Left ventricle myocardium inferior (tissue), 1 donor: ENCODE data around the gene SLC39A5. TPM values are rescaled to one million over a fixed set of nuclear protein-coding genes. Genes with fewer than 3 reads are reported as not detected.

Source experiments
- DNase-seq: peaks from one replicate; pipeline ENCODE4 v3.0.0-alpha.2; 2020
- H3K27ac ChIP-seq: fragments of 200-600 bp; replicated peaks from 2 replicates; pipeline ENCODE4 v1.8.0; 2021
- H3K27me3 ChIP-seq: fragments of 200-600 bp; 2 replicates; pipeline ENCODE4 v1.8.0; 2021; ENCODE audit warnings: low read depth
- H3K36me3 ChIP-seq: fragments of 200-600 bp; 2 replicates; pipeline ENCODE4 v1.8.0; 2021
- H3K4me1 ChIP-seq: fragments of 200-600 bp; 2 replicates; pipeline ENCODE4 v1.8.0; 2021
- H3K4me3 ChIP-seq: fragments of 200-600 bp; 2 replicates; pipeline ENCODE4 v1.8.0; 2021; ENCODE audit warnings: mild to moderate bottlenecking, moderate library complexity
- H3K9me3 ChIP-seq: fragments of 200-600 bp; replicated peaks from 2 replicates; pipeline ENCODE4 v1.8.0; 2021
- CTCF ChIP-seq: fragments of 200-600 bp; IDR thresholded peaks from 2 replicates; pipeline ENCODE4 v1.8.0; 2021; ENCODE audit warnings: antibody characterized with exemption, mild to moderate bottlenecking, borderline replicate concordance
- intact Hi-C: fragments of 100-400 bp; cut with micrococcal nuclease; formaldehyde crosslinking; loops from one replicate; pipeline ENCODE4 v1.11.0; 2022
- total RNA-seq: library from RNA; stranded (reverse); fragmentation: NEBNext Ultra II Directional; extraction: Animal tissue kit (Norgen Biotek cat#: 25700); gene quantifications from one replicate; pipeline ENCODE4 v1.2.1, GENCODE V29; 2021
- donor health status: DM: no; HTN: yes; CAD: no; lungs with severe emphysema.

The SLC39A5 gene
- total RNA-seq, 1 donor from 2014 or later = not detected

- Histone ChIP-seq H3K4me3 (no peak overlapping the region), H3K4me1 (no peaks in the 10 kb centered on the region), H3K9me3 (no peaks in the 10 kb centered on the region), H3K27me3 (no peaks in the 10 kb centered on the region), H3K36me3 (peaks cover 13% of the 10 kb centered on the region), H3K27ac (no peak overlapping the region)
- no peak for TF ChIP-seq CTCF
- no peak for DNase-seq
- intact Hi-C loops = no loop called here
These were observed 757 bp downstream of the SLC39A5 start for GRCh38 chr12:56230432-56231183.

GRCh38 chr12:56231184-56231582 is 1.3 kb downstream of the SLC39A5 start:
- H3K36me3 ChIP-seq = peaks cover 13% of the 10 kb centered on the region
- no peak overlapping the region for H3K4me3 ChIP-seq
- DNase-seq = no peak
- no peaks in the 10 kb centered on the region for H3K27me3 ChIP-seq
- no peak overlapping the region for H3K27ac ChIP-seq
- H3K4me1 ChIP-seq = no peaks in the 10 kb centered on the region
- intact Hi-C loops = no loop called here
- no peak for TF ChIP-seq CTCF
- H3K9me3 ChIP-seq = no peaks in the 10 kb centered on the region

GRCh38 chr12:56234746-56235436 is 5.0 kb downstream of the SLC39A5 start:
- Histone ChIP-seq H3K9me3 (no peaks in the 10 kb centered on the region), H3K27ac (no peak overlapping the region), H3K36me3 (peaks cover 8% of the 10 kb centered on the region), H3K27me3 (no peaks in the 10 kb centered on the region), H3K4me1 (no peaks in the 10 kb centered on the region), H3K4me3 (no peak overlapping the region)
- no peak for DNase-seq
- no peak for TF ChIP-seq CTCF
- intact Hi-C loops = no loop called here

GRCh38 chr12:56236091-56236490 is 6.2 kb downstream of the SLC39A5 start:
- Histone ChIP-seq H3K36me3 (peaks cover 19% of the 10 kb centered on the region), H3K27me3 (no peaks in the 10 kb centered on the region), H3K9me3 (no peaks in the 10 kb centered on the region), H3K4me3 (no peak overlapping the region), H3K4me1 (no peaks in the 10 kb centered on the region), H3K27ac (no peak overlapping the region)
- no peak for DNase-seq
- intact Hi-C loops = no loop called here
- no peak for TF ChIP-seq CTCF

- no peak for TF ChIP-seq CTCF
- Histone ChIP-seq H3K36me3 (peaks cover 28% of the 10 kb centered on the region), H3K27me3 (no peaks in the 10 kb centered on the region), H3K4me1 (no peaks in the 10 kb centered on the region), H3K9me3 (no peaks in the 10 kb centered on the region), H3K27ac (no peak overlapping the region), H3K4me3 (no peak overlapping the region)
- intact Hi-C loops = no loop called here
- DNase-seq = no peak
These were observed 7.1 kb downstream of the SLC39A5 start for GRCh38 chr12:56236985-56237384.
